NCI-H2196 (cell line): ENCODE data around the gene SEC14L3.

Source experiments
- DNase-seq: peaks from one replicate; lab custom pipeline; 2025; ENCODE audit not compliant: unreplicated experiment; lab: John Stamatoyannopoulos, UW

SEC14L3 gene

GRCh38 chr22:30471616-30472318 is at the start of gene SEC14L3:
SEC14L3 (minus strand) TSS chr22:30472017; CDS start chr22:30471958, 59 bp downstream.
- no peak for DNase-seq

GRCh38 chr22:30519842-30520425 is 48.1 kb upstream of the SEC14L3 start:
- DNase-seq, result no peak

- no peak for DNase-seq
Observed at GRCh38 chr22:30516731-30517130, 44.9 kb upstream of the SEC14L3 start.

GRCh38 chr22:30516273-30516672 is 44.5 kb upstream of the SEC14L3 start:
- no peak for DNase-seq

- DNase-seq, result no peak
Observed at GRCh38 chr22:30514252-30514651, 42.4 kb upstream of the SEC14L3 start.

- DNase-seq, result no peak
Observed at GRCh38 chr22:30513462-30513861, 41.6 kb upstream of the SEC14L3 start.

- no peak for DNase-seq
Observed at GRCh38 chr22:30511911-30512310, 40.1 kb upstream of the SEC14L3 start.

GRCh38 chr22:30511109-30511508 is 39.3 kb upstream of the SEC14L3 start:
- DNase-seq, result no peak

GRCh38 chr22:30508216-30508615 is 36.4 kb upstream of the SEC14L3 start:
- DNase-seq, result no peak

GRCh38 chr22:30507670-30508069 is 35.9 kb upstream of the SEC14L3 start:
- no peak for DNase-seq

GRCh38 chr22:30506507-30506968 is 34.7 kb upstream of the SEC14L3 start:
- DNase-seq, result no peak

GRCh38 chr22:30503551-30503950 is 31.7 kb upstream of the SEC14L3 start:
- no peak for DNase-seq

- DNase-seq, result no peak
Observed at GRCh38 chr22:30502911-30503310, 31.1 kb upstream of the SEC14L3 start.

- no peak for DNase-seq
Observed at GRCh38 chr22:30502153-30502552, 30.3 kb upstream of the SEC14L3 start.

- no peak for DNase-seq
Observed at GRCh38 chr22:30500628-30501027, 28.8 kb upstream of the SEC14L3 start.

- DNase-seq, result no peak
Observed at GRCh38 chr22:30497466-30498150, 25.8 kb upstream of the SEC14L3 start.

- no peak for DNase-seq
Observed at GRCh38 chr22:30495041-30495784, 23.4 kb upstream of the SEC14L3 start.

GRCh38 chr22:30492144-30492543 is 20.3 kb upstream of the SEC14L3 start:
- no peak for DNase-seq

GRCh38 chr22:30491381-30491780 is 19.6 kb upstream of the SEC14L3 start:
- no peak for DNase-seq

GRCh38 chr22:30490399-30490798 is 18.6 kb upstream of the SEC14L3 start:
- DNase-seq, result no peak

- no peak for DNase-seq
Observed at GRCh38 chr22:30488121-30488520, 16.3 kb upstream of the SEC14L3 start.
